Endothelial cell of umbilical vein (primary cell): ENCODE data around the gene MGAT5. TPM values are rescaled to one million over a fixed set of nuclear protein-coding genes. Genes with fewer than 3 reads are reported as not detected.

Experiments
- BruUV-seq: library from RNA; stranded (reverse); fragments of 400-500 nt; replicated peaks from 2 replicates; lab custom pipeline; 2021; lab: Mats Ljungman, UMichigan
- CTCF ChIA-PET: fragments of 300-600, 350-600 bp; sonication (Branson Sonifier 250); formaldehyde crosslinking; loops from one replicate; lab custom pipeline; 2021; ENCODE audit warnings: antibody characterized with exemption, inconsistent platforms; lab: Charles Lee
- POLR2A ChIA-PET: fragments of 300-600, 350-600 bp; sonication (Branson Sonifier 250); formaldehyde crosslinking; loops from one replicate; lab custom pipeline; 2021; ENCODE audit warnings: antibody characterized with exemption, inconsistent platforms; lab: Charles Lee
- DNase-seq: peaks from one replicate; pipeline ENCODE4 v3.0.0-alpha.2; 2011; ENCODE audit warnings: low read depth, low spot score
- FAIRE-seq: peaks from 2 replicates; lab custom pipeline; 2011; peaks lifted over from hg19 to GRCh38; lab: Jason Lieb, UNC
- H2AFZ ChIP-seq: 2 replicates; pipeline ENCODE4 v1.6.0; 2012; ENCODE audit warnings: low read depth, low read length, control low read depth, inconsistent platforms
- H3K27ac ChIP-seq: 2 replicates; pipeline ENCODE4 v1.5.1; 2011; ENCODE audit warnings: low read depth, mild to moderate bottlenecking, control low read depth, low read length, moderate library complexity; ENCODE audit not compliant: insufficient read depth
- H3K27me3 ChIP-seq, 2 experiments: 2 replicates each; pipeline versions ENCODE4 v1.6.0 to v1.6.1; 2011; ENCODE audit warnings: low read length in 2 of 2, mixed read lengths in 1 of 2; ENCODE audit not compliant: control insufficient read depth in 2 of 2, insufficient read depth in 2 of 2
- H3K36me3 ChIP-seq, 2 experiments: 2 replicates in 1 of 2; 3 replicates in 1 of 2; pipeline ENCODE4 v1.5.1; 2011; ENCODE audit warnings: low read length in 2 of 2, mild to moderate bottlenecking in 1 of 2, moderate library complexity in 1 of 2; ENCODE audit not compliant: control insufficient read depth in 2 of 2, insufficient read depth in 2 of 2; ENCODE audit errors: extremely low read depth in 1 of 2
- H3K4me1 ChIP-seq: 3 replicates; pipeline ENCODE4 v1.5.1; 2011; ENCODE audit warnings: mild to moderate bottlenecking, low read length; ENCODE audit not compliant: control insufficient read depth, insufficient read depth; ENCODE audit errors: extremely low read depth
- H3K4me2 ChIP-seq: 2 replicates; pipeline ENCODE4 v1.6.1; 2011; ENCODE audit warnings: low read length, control low read depth, mixed read lengths; ENCODE audit not compliant: insufficient read depth
- H3K4me3 ChIP-seq, 3 experiments: fragments of 200-600 bp in 1 of 3; sonication (generic), shearing (Covaris generic) in 1 of 3; replicated peaks in 1 of 3; 2 replicates each; pipeline ENCODE4 v1.5.1; 2011 to 2016; ENCODE audit warnings: control low read depth in 3 of 3, low read length in 3 of 3, mild to moderate bottlenecking in 2 of 3, inconsistent platforms in 1 of 3, low read depth in 1 of 3, moderate library complexity in 1 of 3; ENCODE audit not compliant: insufficient read depth in 1 of 3
- H3K79me2 ChIP-seq: 2 replicates; pipeline ENCODE4 v1.6.0; 2012; ENCODE audit warnings: low read length, inconsistent platforms; ENCODE audit not compliant: control insufficient read depth, insufficient read depth
- H3K9ac ChIP-seq: replicated peaks from 2 replicates; pipeline ENCODE3; 2011; ENCODE audit warnings: low read length, control low read depth; ENCODE audit not compliant: insufficient read depth; ENCODE audit errors: extremely low read depth
- H3K9me1 ChIP-seq: replicated peaks from 3 replicates; pipeline ENCODE4 v1.6.0; 2011; ENCODE audit warnings: mild to moderate bottlenecking, low read length; ENCODE audit not compliant: control insufficient read depth, insufficient read depth; ENCODE audit errors: extremely low read depth
- H3K9me3 ChIP-seq: replicated peaks from 2 replicates; pipeline ENCODE4 v1.5.1; 2012; ENCODE audit warnings: low read length, inconsistent platforms; ENCODE audit not compliant: control insufficient read depth, insufficient read depth
- H4K20me1 ChIP-seq: replicated peaks from 2 replicates; pipeline ENCODE3; 2011; ENCODE audit warnings: mild to moderate bottlenecking, low read length; ENCODE audit not compliant: control insufficient read depth, insufficient read depth; ENCODE audit errors: extremely low read depth
- EZH2 ChIP-seq: IDR thresholded peaks from 2 replicates; pipeline ENCODE4 v1.6.1; 2012; ENCODE audit warnings: borderline replicate concordance, low read depth, mild to moderate bottlenecking, moderate library complexity, low read length, inconsistent platforms; ENCODE audit not compliant: severe bottlenecking
- FOS ChIP-seq: IDR thresholded peaks from 2 replicates; pipeline ENCODE4 v1.6.1; 2011; ENCODE audit warnings: mild to moderate bottlenecking, low read length, moderate library complexity, borderline replicate concordance; ENCODE audit not compliant: insufficient read depth
- GATA2 ChIP-seq: IDR thresholded peaks from 2 replicates; pipeline ENCODE4 v1.7.0; 2011; ENCODE audit warnings: low read depth, mild to moderate bottlenecking, moderate library complexity, mixed read lengths, low read length; ENCODE audit not compliant: insufficient read length, insufficient read depth
- JUN ChIP-seq: IDR thresholded peaks from 2 replicates; pipeline ENCODE4 v1.6.1; 2011; ENCODE audit warnings: borderline replicate concordance, low read depth; ENCODE audit not compliant: insufficient read length, insufficient read depth
- MAX ChIP-seq: IDR thresholded peaks from 2 replicates; pipeline ENCODE4 v1.6.1; 2011; ENCODE audit not compliant: insufficient read depth, insufficient read length
- MYC ChIP-seq: IDR thresholded peaks from one replicate; pipeline ENCODE4 v1.6.1; 2011; ENCODE audit warnings: mild to moderate bottlenecking, low read depth, low read length
- POLR2A ChIP-seq: IDR thresholded peaks from 2 replicates; pipeline ENCODE4 v1.6.1; 2012; ENCODE audit warnings: low read depth, mild to moderate bottlenecking, control low read depth, low read length
- POLR2AphosphoS5 ChIP-seq: IDR thresholded peaks from 2 replicates; pipeline ENCODE4 v1.6.1; 2012; ENCODE audit warnings: low read depth, mild to moderate bottlenecking, control low read depth, low read length, moderate library complexity; ENCODE audit not compliant: insufficient read depth
- dilution Hi-C: fragments of 300-500 bp; cut with MboI; formaldehyde crosslinking; loops from one replicate; pipeline ENCODE4 v1.15.0; 2019; ENCODE audit warnings: low sequenced_read_pairs; ENCODE audit not compliant: extremely low pct_ligation_motif_present
- intact Hi-C: fragments of 100-400 bp; cut with micrococcal nuclease; formaldehyde crosslinking; loops from one replicate; pipeline ENCODE4 v1.10.0; 2022
- polyA plus RNA-seq, 4 experiments: library from polyadenylated mRNA; depleted of rRNA in 3 of 4; stranded (reverse) in 3 of 4; unstranded in 1 of 4; fragments of >200 nt; gene quantifications; 2 replicates each; pipeline versions ENCODE4 v1.2.1 to v1.2.3, GENCODE V29; 2011 to 2012; ENCODE audit warnings: missing spikeins in 1 of 4
- total RNA-seq: library from RNA; stranded (reverse); gene quantifications from 2 replicates; pipeline ENCODE4 v1.2.3, GENCODE V29; 2021
- TF ChIP-seq, protein P1 (sequence below), 2 donors: IDR thresholded peaks; 1 replicate in 1 of 2; 2 replicates in 1 of 2; pipeline ENCODE4 v1.5.1; 2011; ENCODE audit warnings: low read length in 2 of 2, mild to moderate bottlenecking in 2 of 2, moderate library complexity in 2 of 2, control low read depth in 1 of 2, inconsistent platforms in 1 of 2, low read depth in 1 of 2; ENCODE audit not compliant: insufficient read depth in 1 of 2; ENCODE audit errors: extremely low read depth in 1 of 2

MGAT5 gene
- total and polyA plus RNA-seq, 2 donors (not counting 3 experiments of a cell fraction or from before 2014, with no cell fraction given), result 17.7 to 84.1 TPM

- Histone ChIP-seq H3K27me3 (peaks cover 0 to 7% of the 10 kb centered on the region in 2 experiments), H3K4me3 (no peak overlapping the region), H3K4me2 (no peak overlapping the region), H3K27ac (no peak overlapping the region), H3K79me2 (no peaks in the 10 kb centered on the region), H3K4me1 (no peaks in the 10 kb centered on the region), H3K9me3 (no peaks in the 10 kb centered on the region), H2AFZ (no peak overlapping the region), H3K9me1 (no peaks in the 10 kb centered on the region), H3K36me3 (no peaks in the 10 kb centered on the region), H4K20me1 (no peaks in the 10 kb centered on the region), H3K9ac (no peak overlapping the region)
- ChIA-PET CTCF (interaction anchor here (1.2 kb wide), 1 partner anchor 39 kb away, joined by 3 read pairs; no protein-coding TSS in a partner anchor), POLR2A (no interaction called here)
- dilution Hi-C loops, result no loop called here
- BruUV-seq, result no TSS peak
- FAIRE-seq (no peak), DNase-seq (no peak)
- no peak for TF ChIP-seq MAX
- TF ChIP-seq MYC, result no peak
- TF ChIP-seq POLR2A, result no peak
- no peak for TF ChIP-seq GATA2
- no peak for TF ChIP-seq JUN
- TF ChIP-seq, protein P1, sequence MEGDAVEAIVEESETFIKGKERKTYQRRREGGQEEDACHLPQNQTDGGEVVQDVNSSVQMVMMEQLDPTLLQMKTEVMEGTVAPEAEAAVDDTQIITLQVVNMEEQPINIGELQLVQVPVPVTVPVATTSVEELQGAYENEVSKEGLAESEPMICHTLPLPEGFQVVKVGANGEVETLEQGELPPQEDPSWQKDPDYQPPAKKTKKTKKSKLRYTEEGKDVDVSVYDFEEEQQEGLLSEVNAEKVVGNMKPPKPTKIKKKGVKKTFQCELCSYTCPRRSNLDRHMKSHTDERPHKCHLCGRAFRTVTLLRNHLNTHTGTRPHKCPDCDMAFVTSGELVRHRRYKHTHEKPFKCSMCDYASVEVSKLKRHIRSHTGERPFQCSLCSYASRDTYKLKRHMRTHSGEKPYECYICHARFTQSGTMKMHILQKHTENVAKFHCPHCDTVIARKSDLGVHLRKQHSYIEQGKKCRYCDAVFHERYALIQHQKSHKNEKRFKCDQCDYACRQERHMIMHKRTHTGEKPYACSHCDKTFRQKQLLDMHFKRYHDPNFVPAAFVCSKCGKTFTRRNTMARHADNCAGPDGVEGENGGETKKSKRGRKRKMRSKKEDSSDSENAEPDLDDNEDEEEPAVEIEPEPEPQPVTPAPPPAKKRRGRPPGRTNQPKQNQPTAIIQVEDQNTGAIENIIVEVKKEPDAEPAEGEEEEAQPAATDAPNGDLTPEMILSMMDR (IDR thresholded peaks at IDR 0.05; ENCODE audit: extremely low read depth in 1 of 2, insufficient read depth in 1 of 2, low read depth in 1 of 2, low read length in 2 of 2), result no peak
- TF ChIP-seq EZH2, result no peak
- TF ChIP-seq POLR2AphosphoS5, result no peak
- TF ChIP-seq FOS, result no peak
- intact Hi-C loops, result no loop called here
These were observed 236.7 kb downstream of the MGAT5 start for GRCh38 chr2:134490559-134490958.
